Loucy (cell line): ENCODE data around the gene STN1.

Experiments used
- H2AFZ ChIP-seq: fragments of 200-600 bp; sonication (generic); 2 replicates; pipeline ENCODE4 v1.6.0; 2016; ENCODE audit warnings: antibody characterized with exemption, mild to moderate bottlenecking, low read length, moderate library complexity
- H3F3A ChIP-seq: fragments of 200-600 bp; 2 replicates; pipeline ENCODE4 v1.6.0; 2016; ENCODE audit warnings: antibody characterized with exemption, low read depth, mild to moderate bottlenecking
- H3K27me3 ChIP-seq: fragments of 200-600 bp; sonication (generic); 2 replicates; pipeline ENCODE4 v1.6.1; 2014; ENCODE audit warnings: low read length, mild to moderate bottlenecking; ENCODE audit not compliant: insufficient read depth, poor library complexity, severe bottlenecking
- H3K36me3 ChIP-seq: fragments of 200-600 bp; sonication (generic); 2 replicates; pipeline ENCODE4 v1.6.1; 2016; ENCODE audit warnings: low read length; ENCODE audit not compliant: insufficient read depth
- H3K4me1 ChIP-seq: fragments of 200-600 bp; sonication (generic); 2 replicates; pipeline ENCODE4 v1.5.1; 2014; ENCODE audit warnings: low read length, mild to moderate bottlenecking; ENCODE audit not compliant: insufficient read depth, poor library complexity, severe bottlenecking
- H3K4me2 ChIP-seq: fragments of 200-600 bp; sonication (generic); 2 replicates; pipeline ENCODE4 v1.6.0; 2014; ENCODE audit warnings: antibody characterized with exemption, low read length, low read depth, mild to moderate bottlenecking; ENCODE audit not compliant: poor library complexity, severe bottlenecking
- H3K4me3 ChIP-seq: fragments of 200-600 bp; sonication (generic); 2 replicates; pipeline ENCODE4 v1.5.1; 2014; ENCODE audit warnings: low read length, mild to moderate bottlenecking, mixed read lengths; ENCODE audit not compliant: poor library complexity, severe bottlenecking
- H3K79me2 ChIP-seq: fragments of 200-600 bp; sonication (generic); 2 replicates; pipeline ENCODE4 v1.6.1; 2014; ENCODE audit warnings: low read length; ENCODE audit not compliant: insufficient read depth
- H3K9ac ChIP-seq: fragments of 200-600 bp; sonication (generic); 2 replicates; pipeline ENCODE4 v1.6.0; 2014; ENCODE audit warnings: mild to moderate bottlenecking, low read depth, low read length, moderate library complexity; ENCODE audit not compliant: poor library complexity, severe bottlenecking
- H3K9me2 ChIP-seq: fragments of 200-600 bp; sonication (generic); replicated peaks from 2 replicates; pipeline ENCODE4 v1.6.1; 2016; ENCODE audit warnings: low read depth, low read length, mixed read lengths
- H3K9me3 ChIP-seq: fragments of 200-600 bp; sonication (generic); 2 replicates; pipeline ENCODE4 v1.6.1; 2014; ENCODE audit warnings: mild to moderate bottlenecking, antibody characterized with exemption, low read length, low read depth; ENCODE audit not compliant: insufficient read depth
- H4K20me1 ChIP-seq: fragments of 200-600 bp; sonication (generic); 2 replicates; pipeline ENCODE4 v1.6.0; 2014; ENCODE audit warnings: antibody characterized with exemption, low read length, mild to moderate bottlenecking; ENCODE audit not compliant: insufficient read depth, poor library complexity, severe bottlenecking
- CTCF ChIP-seq: fragments of 200-600 bp; sonication (generic); conservative IDR thresholded peaks from 2 replicates; pipeline ENCODE4 v1.5.1; 2014; ENCODE audit warnings: mild to moderate bottlenecking, antibody characterized with exemption, low read length
- EZH2phosphoT487 ChIP-seq: fragments of 200-600 bp; IDR thresholded peaks from 2 replicates; pipeline ENCODE4 v1.6.1; 2018; ENCODE audit warnings: antibody characterized with exemption, mild to moderate bottlenecking, moderate library complexity, borderline replicate concordance

The STN1 gene

GRCh38 chr10:103849212-103849877, 68.6 kb downstream of the STN1 start:
- Histone ChIP-seq H3K27me3 (no peaks in the 10 kb centered on the region), H3K4me1 (peaks cover 85% of the 10 kb centered on the region), H3K4me2 (peak overlapping the region; percentile 89), H2AFZ (no peak overlapping the region), H4K20me1 (peaks cover 9% of the 10 kb centered on the region), H3K4me3 (no peak overlapping the region), H3K9me3 (no peaks in the 10 kb centered on the region), H3K36me3 (no peaks in the 10 kb centered on the region), H3K9me2 (no peaks in the 10 kb centered on the region), H3K9ac (no peak overlapping the region), H3F3A (peaks cover 9% of the 10 kb centered on the region; the same call in 1 of the 2 replicates), H3K79me2 (peaks cover 74% of the 10 kb centered on the region)
- TF ChIP-seq EZH2phosphoT487 (no peak), CTCF (no peak)

- TF ChIP-seq CTCF (peak; percentile 61), EZH2phosphoT487 (no peak)
- H2AFZ ChIP-seq, result no peak overlapping the region
- peaks cover 9% of the 10 kb centered on the region; the same call in 1 of the 2 replicates for H3F3A ChIP-seq
- H3K4me2 ChIP-seq, result peak overlapping the region; percentile 88
- H4K20me1 ChIP-seq, result no peaks in the 10 kb centered on the region
- no peaks in the 10 kb centered on the region for H3K36me3 ChIP-seq
- H3K4me3 ChIP-seq, result peak overlapping the region; percentile 32
- no peaks in the 10 kb centered on the region for H3K9me3 ChIP-seq
- H3K79me2 ChIP-seq, result peaks cover 74% of the 10 kb centered on the region
- peaks cover 82% of the 10 kb centered on the region for H3K4me1 ChIP-seq
- H3K27me3 ChIP-seq, result no peaks in the 10 kb centered on the region
- no peaks in the 10 kb centered on the region for H3K9me2 ChIP-seq
- peak overlapping the region; percentile 55 for H3K9ac ChIP-seq
These were observed 70.0 kb downstream of the STN1 start for GRCh38 chr10:103847909-103848468.

- TF ChIP-seq EZH2phosphoT487, result no peak
- Histone ChIP-seq H3K36me3 (no peaks in the 10 kb centered on the region), H3K4me2 (peak overlapping the region; percentile 88), H3F3A (peaks cover 9% of the 10 kb centered on the region; the same call in 1 of the 2 replicates), H3K9me2 (no peaks in the 10 kb centered on the region), H3K9me3 (no peaks in the 10 kb centered on the region), H4K20me1 (no peaks in the 10 kb centered on the region), H3K79me2 (peaks cover 74% of the 10 kb centered on the region), H3K4me3 (no peak overlapping the region), H3K9ac (peak overlapping the region; percentile 68), H3K4me1 (peaks cover 75% of the 10 kb centered on the region), H2AFZ (no peak overlapping the region), H3K27me3 (no peaks in the 10 kb centered on the region)
These were observed 70.6 kb downstream of the STN1 start for GRCh38 chr10:103847346-103847745.
